Kidney epithelial cell (primary cell): Measurements from ENCODE around the gene ANKRD40. TPM values are rescaled to one million over a fixed set of nuclear protein-coding genes. Genes with fewer than 3 reads are reported as not detected.

Source experiments
- DNase-seq: peaks from one replicate; pipeline ENCODE4 v3.0.0-alpha.2; 2010; ENCODE audit warnings: low read depth
- H3K27me3 ChIP-seq: 2 replicates; pipeline ENCODE4 v1.6.0; 2011; ENCODE audit warnings: low read length; ENCODE audit not compliant: control insufficient read depth, insufficient read depth
- H3K36me3 ChIP-seq: 2 replicates; pipeline ENCODE4 v1.5.1; 2011; ENCODE audit warnings: low read length; ENCODE audit not compliant: control insufficient read depth, insufficient read depth
- H3K4me3 ChIP-seq: 2 replicates; pipeline ENCODE4 v1.5.1; 2011; ENCODE audit warnings: low read depth, mild to moderate bottlenecking, control low read depth, low read length
- CTCF ChIP-seq: IDR thresholded peaks from 2 replicates; pipeline ENCODE4 v1.5.1; 2011; ENCODE audit warnings: mild to moderate bottlenecking, moderate library complexity, low read length, control low read depth, inconsistent platforms; ENCODE audit not compliant: insufficient read depth, poor library complexity, severe bottlenecking
- total RNA-seq: library from RNA; depleted of rRNA; stranded (reverse); fragments of >200 nt; gene quantifications from 2 replicates; pipeline ENCODE4 v1.2.3, GENCODE V29; 2015

Gene ANKRD40
- total RNA-seq, 1 donor from 2014 or later = 30.7 TPM

GRCh38 chr17:50660887-50661345 lies 46.8 kb downstream of the ANKRD40 start:
- H3K36me3 ChIP-seq = peaks cover 2% of the 10 kb centered on the region
- H3K4me3 ChIP-seq = no peak overlapping the region
- no peak for DNase-seq
- no peaks in the 10 kb centered on the region for H3K27me3 ChIP-seq
- TF ChIP-seq CTCF = no peak

GRCh38 chr17:50660042-50660886 lies 47.5 kb downstream of the ANKRD40 start:
- no peak for TF ChIP-seq CTCF
- Histone ChIP-seq H3K4me3 (no peak overlapping the region), H3K27me3 (no peaks in the 10 kb centered on the region), H3K36me3 (peaks cover 2% of the 10 kb centered on the region)
- no peak for DNase-seq

GRCh38 chr17:50659179-50659578 lies 48.5 kb downstream of the ANKRD40 start:
- no peak for DNase-seq
- H3K27me3 ChIP-seq = no peaks in the 10 kb centered on the region
- H3K4me3 ChIP-seq = no peak overlapping the region
- no peak for TF ChIP-seq CTCF
- peaks cover 2% of the 10 kb centered on the region for H3K36me3 ChIP-seq

GRCh38 chr17:50658616-50659015 lies 49.1 kb downstream of the ANKRD40 start:
- Histone ChIP-seq H3K4me3 (no peak overlapping the region), H3K27me3 (no peaks in the 10 kb centered on the region), H3K36me3 (peaks cover 2% of the 10 kb centered on the region)
- DNase-seq = no peak
- no peak for TF ChIP-seq CTCF

- Histone ChIP-seq H3K4me3 (no peak overlapping the region), H3K27me3 (no peaks in the 10 kb centered on the region), H3K36me3 (peaks cover 1% of the 10 kb centered on the region)
- no peak for TF ChIP-seq CTCF
- DNase-seq = no peak
Observed at GRCh38 chr17:50657627-50658026, 50.1 kb downstream of the ANKRD40 start.
